Fibroblast of mammary gland (primary cell): ENCODE data around the gene AASDH.

Experiments
- DNase-seq: peaks from one replicate; pipeline ENCODE4 v3.0.0-alpha.2; 2010; ENCODE audit warnings: low read depth
- H3K4me3 ChIP-seq: 2 replicates; pipeline ENCODE4 v1.5.1; 2011; ENCODE audit warnings: low read depth, mild to moderate bottlenecking, low read length, moderate library complexity; ENCODE audit not compliant: control insufficient read depth
- TF ChIP-seq, protein P1 (sequence below): conservative IDR thresholded peaks from 2 replicates; pipeline ENCODE4 v1.5.1; 2011; ENCODE audit warnings: low read depth, low read length, inconsistent platforms; ENCODE audit not compliant: control insufficient read depth, insufficient read depth

AASDH gene

GRCh38 chr4:56305390-56305789 is 81.9 kb downstream of the AASDH start:
- no peak overlapping the region for H3K4me3 ChIP-seq
- TF ChIP-seq, protein P1, sequence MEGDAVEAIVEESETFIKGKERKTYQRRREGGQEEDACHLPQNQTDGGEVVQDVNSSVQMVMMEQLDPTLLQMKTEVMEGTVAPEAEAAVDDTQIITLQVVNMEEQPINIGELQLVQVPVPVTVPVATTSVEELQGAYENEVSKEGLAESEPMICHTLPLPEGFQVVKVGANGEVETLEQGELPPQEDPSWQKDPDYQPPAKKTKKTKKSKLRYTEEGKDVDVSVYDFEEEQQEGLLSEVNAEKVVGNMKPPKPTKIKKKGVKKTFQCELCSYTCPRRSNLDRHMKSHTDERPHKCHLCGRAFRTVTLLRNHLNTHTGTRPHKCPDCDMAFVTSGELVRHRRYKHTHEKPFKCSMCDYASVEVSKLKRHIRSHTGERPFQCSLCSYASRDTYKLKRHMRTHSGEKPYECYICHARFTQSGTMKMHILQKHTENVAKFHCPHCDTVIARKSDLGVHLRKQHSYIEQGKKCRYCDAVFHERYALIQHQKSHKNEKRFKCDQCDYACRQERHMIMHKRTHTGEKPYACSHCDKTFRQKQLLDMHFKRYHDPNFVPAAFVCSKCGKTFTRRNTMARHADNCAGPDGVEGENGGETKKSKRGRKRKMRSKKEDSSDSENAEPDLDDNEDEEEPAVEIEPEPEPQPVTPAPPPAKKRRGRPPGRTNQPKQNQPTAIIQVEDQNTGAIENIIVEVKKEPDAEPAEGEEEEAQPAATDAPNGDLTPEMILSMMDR: no peak
- no peak for DNase-seq

DNA sequence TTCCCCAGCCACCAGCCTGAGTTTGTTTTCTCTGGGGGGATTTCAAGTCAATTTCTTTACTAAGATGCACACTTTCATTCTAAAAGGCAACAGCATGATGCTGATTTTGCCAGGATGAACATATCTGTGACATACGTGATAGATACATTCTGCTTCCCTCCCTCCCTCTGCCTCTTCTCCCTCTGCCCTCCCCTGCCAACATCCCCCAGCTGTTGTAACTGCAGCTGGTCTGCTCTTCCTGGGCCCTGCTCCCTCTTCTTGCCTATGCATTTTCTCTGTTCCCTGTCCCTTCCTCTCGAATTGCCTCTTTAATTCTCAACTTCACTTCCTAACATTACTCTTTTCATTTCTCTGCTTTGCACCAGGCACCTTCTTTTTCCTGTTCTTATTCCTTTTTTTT is 83.4 kb downstream of the AASDH start:
- H3K4me3 ChIP-seq: no peak overlapping the region
- no peak for DNase-seq
- TF ChIP-seq, protein P1: no peak

GRCh38 chr4:56302760-56303159 is 84.5 kb downstream of the AASDH start:
- H3K4me3 ChIP-seq: no peak overlapping the region
- no peak for DNase-seq
- TF ChIP-seq, protein P1: no peak

DNA sequence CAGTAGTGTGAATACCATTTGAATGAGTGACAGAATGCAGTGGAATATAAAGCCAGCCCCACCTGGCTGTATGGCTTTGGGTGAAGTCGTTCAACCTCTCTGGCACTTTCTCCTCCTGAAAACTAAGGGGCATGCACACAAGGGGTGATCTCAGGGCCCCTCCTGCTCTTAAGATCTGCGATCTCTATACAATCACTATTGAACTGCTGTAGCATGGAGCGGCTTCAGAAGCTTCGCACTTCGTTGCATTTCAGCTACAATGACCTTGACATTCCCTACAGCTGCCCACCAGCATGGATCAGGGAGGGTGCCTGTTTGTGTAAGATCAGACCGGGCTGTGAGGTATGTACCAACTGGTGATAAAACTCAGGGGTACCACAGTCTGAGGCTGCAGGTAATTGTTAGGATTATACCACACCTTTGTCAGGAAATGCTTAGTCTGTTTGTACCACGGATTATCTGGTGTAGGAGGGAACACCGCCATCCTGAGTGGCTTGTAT is 85.2 kb downstream of the AASDH start:
- DNase-seq: no peak
- H3K4me3 ChIP-seq: no peak overlapping the region
- TF ChIP-seq, protein P1: no peak

DNA sequence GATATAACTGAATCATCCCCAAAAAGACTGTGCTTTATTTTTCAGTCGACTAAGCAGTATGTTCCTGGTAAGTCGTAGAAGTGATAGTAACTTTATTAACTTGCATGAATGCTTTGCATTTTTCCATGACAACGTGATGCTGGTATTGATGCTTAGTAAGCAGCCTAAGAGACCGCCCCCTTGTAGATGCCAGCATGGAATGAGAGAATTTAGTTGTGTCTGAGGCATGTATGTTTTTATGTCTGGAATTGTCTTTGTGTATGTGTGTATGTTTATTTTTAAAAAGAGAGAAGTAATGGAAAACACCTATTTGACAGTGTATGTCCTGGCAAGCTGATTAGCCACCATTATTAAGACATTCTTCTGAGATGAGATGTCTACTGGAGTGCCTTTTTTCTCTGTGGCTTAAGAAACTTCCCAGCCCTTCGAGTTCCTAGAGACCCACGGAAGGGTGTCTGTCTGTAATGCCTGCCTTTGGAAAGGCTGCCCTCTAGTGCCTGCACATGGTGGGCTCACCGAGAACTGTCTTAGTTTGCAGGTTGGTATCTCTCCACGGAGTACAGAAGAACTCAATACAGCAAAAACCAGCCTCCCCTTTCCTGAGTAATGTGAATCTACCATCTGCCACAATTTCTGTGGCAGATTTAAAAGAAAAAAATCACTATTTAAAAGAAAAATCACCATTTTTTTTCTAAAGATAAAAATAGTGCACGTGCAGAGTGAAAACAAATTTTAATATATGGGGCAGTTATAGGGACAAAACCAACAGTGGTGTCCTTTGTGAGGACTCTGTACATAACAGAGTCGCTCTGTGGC is 85.9 kb downstream of the AASDH start:
- DNase-seq: peak; percentile 84
- H3K4me3 ChIP-seq: no peak overlapping the region
- TF ChIP-seq, protein P1: peak; percentile 97

DNA sequence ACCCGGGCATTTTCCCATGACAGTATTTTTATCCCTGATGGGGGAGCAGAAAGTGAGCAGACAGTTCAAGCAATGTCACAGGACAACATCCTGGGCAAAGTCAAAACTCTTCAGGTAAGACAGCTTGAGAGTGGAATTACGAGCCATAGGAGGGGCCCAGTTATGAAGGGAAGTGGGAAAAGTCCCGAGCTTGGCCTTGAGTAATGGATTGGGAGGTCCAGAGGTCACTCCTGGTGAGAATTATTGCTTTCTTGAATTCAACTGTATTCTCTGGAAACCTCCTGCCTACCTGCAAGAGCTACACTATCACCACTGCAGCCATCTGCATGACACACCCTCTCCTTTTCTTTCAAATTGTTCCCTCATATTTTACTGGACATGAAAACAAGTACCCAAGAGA is 89.1 kb downstream of the AASDH start:
- no peak for DNase-seq
- H3K4me3 ChIP-seq: no peak overlapping the region
- TF ChIP-seq, protein P1: no peak

DNA sequence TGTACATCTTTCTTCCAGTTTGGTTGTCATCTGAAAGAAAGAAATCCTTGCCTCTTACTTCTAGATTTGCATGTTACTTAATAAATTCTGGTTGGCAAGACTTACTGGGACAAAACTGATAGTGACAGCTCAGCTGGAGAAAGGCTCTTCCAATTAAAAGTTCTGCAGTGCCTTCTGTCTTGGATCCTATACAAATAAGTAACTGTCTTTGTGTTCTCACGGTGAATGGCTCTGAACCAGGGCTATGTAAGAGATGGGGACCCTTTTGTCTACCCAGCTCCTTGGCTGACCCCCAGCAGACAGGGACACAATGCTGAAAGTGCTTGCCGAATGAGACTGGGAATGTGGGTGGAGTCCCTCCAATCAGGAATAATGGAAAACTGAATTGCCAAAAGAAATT is 89.5 kb downstream of the AASDH start:
- H3K4me3 ChIP-seq: no peak overlapping the region
- DNase-seq: no peak
- TF ChIP-seq, protein P1: no peak
